ENCODE data around the gene HOXD9. TPM values are rescaled to one million over a fixed set of nuclear protein-coding genes. Genes with fewer than 3 reads are reported as not detected.

The HOXD9 gene
- total RNA-seq, 1 experiment from 2014 or later, result not detected

GRCh38 chr2:176105078-176105729 is 17.3 kb upstream of the HOXD9 start:
- no TSS peak for BruUV-seq (replicated peaks)
- no peaks in the 10 kb centered on the region for H3K79me2 ChIP-seq (ENCODE audit: low read length)
- CTCF ChIA-PET, result no interaction called here

GRCh38 chr2:176105730-176106580 is 16.6 kb upstream of the HOXD9 start:
- Histone ChIP-seq H3K36me3 (ENCODE audit: low read depth, low read length) (no peaks in the 10 kb centered on the region), H3K27ac (ENCODE audit: low read length) (no peak overlapping the region), H3K9me2 (replicated peaks; ENCODE audit: low read length) (no peaks in the 10 kb centered on the region), H3F3A (ENCODE audit: low read length, unreplicated experiment) (no peaks in the 10 kb centered on the region), H3K27me3 (ENCODE audit: low read length) (peaks cover 20% of the 10 kb centered on the region), H3K79me2 (ENCODE audit: low read length) (no peaks in the 10 kb centered on the region), H3K9me3 (ENCODE audit: low read length) (no peaks in the 10 kb centered on the region), H2AFZ (ENCODE audit: low read length) (peak overlapping the region; percentile 59; the same call in 1 of the 2 replicates), H3K4me1 (ENCODE audit: insufficient read depth, low read length) (peaks cover 10% of the 10 kb centered on the region), H3K9ac (ENCODE audit: low read length) (no peak overlapping the region), H4K20me1 (ENCODE audit: low read length) (no peaks in the 10 kb centered on the region), H3K4me2 (ENCODE audit: low read length) (peak overlapping the region; percentile 80), H3K4me3 (ENCODE audit: low read length) (peak overlapping the region; percentile 61)
- POLR2A ChIA-PET (ENCODE audit: unreplicated experiment), result no interaction called here
- BruUV-seq (replicated peaks), result no TSS peak
- no peak for TF ChIP-seq EZH2phosphoT487 (IDR thresholded peaks at IDR 0.05; ENCODE audit: borderline replicate concordance, low read length)
- intact Hi-C loops (cut with micrococcal nuclease), result no loop called here
- CTCF ChIA-PET, result no interaction called here
- ATAC-seq (peak; percentile 9), DNase-seq (no peak)

More at GRCh38 chr2:176105078-176105729, 17.3 kb upstream of the HOXD9 start:
- DNase-seq, result no peak
- Histone ChIP-seq H3F3A (ENCODE audit: low read length, unreplicated experiment) (no peaks in the 10 kb centered on the region), H3K4me1 (ENCODE audit: insufficient read depth, low read length) (peaks cover 10% of the 10 kb centered on the region), H3K4me2 (ENCODE audit: low read length) (no peak overlapping the region), H3K9ac (ENCODE audit: low read length) (no peak overlapping the region), H3K27me3 (ENCODE audit: low read length) (peaks cover 19% of the 10 kb centered on the region), H3K27ac (ENCODE audit: low read length) (no peak overlapping the region), H2AFZ (ENCODE audit: low read length) (no peak overlapping the region), H4K20me1 (ENCODE audit: low read length) (no peaks in the 10 kb centered on the region), H3K9me3 (ENCODE audit: low read length) (no peaks in the 10 kb centered on the region), H3K36me3 (ENCODE audit: low read depth, low read length) (no peaks in the 10 kb centered on the region), H3K9me2 (replicated peaks; ENCODE audit: low read length) (no peaks in the 10 kb centered on the region), H3K4me3 (ENCODE audit: low read length) (no peak overlapping the region)
- POLR2A ChIA-PET (ENCODE audit: unreplicated experiment), result no interaction called here
- intact Hi-C loops (cut with micrococcal nuclease), result no loop called here
- no peak for ATAC-seq
- TF ChIP-seq EZH2phosphoT487 (IDR thresholded peaks at IDR 0.05; ENCODE audit: borderline replicate concordance, low read length), result no peak
- TF ChIP-seq EZH2 (IDR thresholded peaks at IDR 0.05; ENCODE audit: low read length, unreplicated experiment), result no peak
- TF ChIP-seq CTCF (conservative IDR thresholded peaks at IDR 0.05; ENCODE audit: low read depth, low read length), result no peak

- Histone ChIP-seq H3K36me3 (ENCODE audit: low read depth, low read length) (no peaks in the 10 kb centered on the region), H3K9ac (ENCODE audit: low read length) (no peak within 1 kb of the TSS), H3K4me2 (ENCODE audit: low read length) (peak within 1 kb of the TSS; percentile 80), H3F3A (ENCODE audit: low read length, unreplicated experiment) (no peaks in the 10 kb centered on the region), H3K79me2 (ENCODE audit: low read length) (no peaks in the 10 kb centered on the region), H3K9me2 (replicated peaks; ENCODE audit: low read length) (no peaks in the 10 kb centered on the region), H3K4me1 (ENCODE audit: insufficient read depth, low read length) (peaks cover 10% of the 10 kb centered on the region), H3K9me3 (ENCODE audit: low read length) (no peaks in the 10 kb centered on the region), H2AFZ (ENCODE audit: low read length) (peak within 1 kb of the TSS; percentile 59; the same call in 1 of the 2 replicates), H3K4me3 (ENCODE audit: low read length) (peak within 1 kb of the TSS; percentile 61), H3K27me3 (ENCODE audit: low read length) (peaks cover 20% of the 10 kb centered on the region), H3K27ac (ENCODE audit: low read length) (no peak within 1 kb of the TSS), H4K20me1 (ENCODE audit: low read length) (no peaks in the 10 kb centered on the region)
- CTCF ChIA-PET, result no interaction called here
- DNase-seq (no peak), ATAC-seq (peak; percentile 39)
- intact Hi-C loops (cut with micrococcal nuclease), result no loop called here
- POLR2A ChIA-PET (ENCODE audit: unreplicated experiment), result no interaction called here
- TF ChIP-seq CTCF (conservative IDR thresholded peaks at IDR 0.05; ENCODE audit: low read depth, low read length) (no peak), EZH2phosphoT487 (IDR thresholded peaks at IDR 0.05; ENCODE audit: borderline replicate concordance, low read length) (no peak), EZH2 (IDR thresholded peaks at IDR 0.05; ENCODE audit: low read length, unreplicated experiment) (no peak)
- no TSS peak for BruUV-seq (replicated peaks)
These were observed 15.7 kb upstream of the HOXD9 start, which contains the start of gene HOXD11 for GRCh38 chr2:176106581-176107539. TSS of gene HOXD11 (plus strand) at chr2:176107280. CDS start at chr2:176107356, 76 bp downstream.

Measured in PC-3 (cell line).